GM18520 (cell line): ENCODE data around the gene CABP4.

Experiments used
- ATAC-seq: cut with Tn5 transposase; IDR thresholded peaks from one replicate; pipeline ENCODE4 v1.9.1; 2021; ENCODE audit not compliant: unreplicated experiment

CABP4 gene

DNA sequence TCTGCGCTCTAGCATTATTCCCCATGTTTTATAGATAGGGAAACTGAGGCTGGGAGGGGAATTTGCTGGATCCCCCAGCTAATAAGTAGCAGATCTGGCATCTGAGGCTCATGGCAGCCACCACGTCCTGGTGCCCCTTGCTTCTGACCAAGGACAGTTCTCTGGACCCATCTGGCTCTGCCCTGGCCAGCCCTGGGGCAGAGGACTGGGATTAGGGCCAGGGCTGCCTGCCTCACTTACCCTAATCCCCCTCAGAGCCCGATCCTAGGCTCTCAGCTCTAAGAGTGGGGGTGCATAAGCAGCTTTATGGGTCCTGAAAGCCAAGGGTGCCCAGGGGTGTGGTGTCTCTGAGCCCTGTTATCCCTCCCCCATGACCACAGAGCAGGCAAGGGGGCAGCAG, at the start of gene CABP4:
TSS of gene CABP4 (plus strand) at position 301 of the 400 bp plus-strand sequence. CDS start at position 371, 70 bp downstream.
- ATAC-seq = no peak

DNA sequence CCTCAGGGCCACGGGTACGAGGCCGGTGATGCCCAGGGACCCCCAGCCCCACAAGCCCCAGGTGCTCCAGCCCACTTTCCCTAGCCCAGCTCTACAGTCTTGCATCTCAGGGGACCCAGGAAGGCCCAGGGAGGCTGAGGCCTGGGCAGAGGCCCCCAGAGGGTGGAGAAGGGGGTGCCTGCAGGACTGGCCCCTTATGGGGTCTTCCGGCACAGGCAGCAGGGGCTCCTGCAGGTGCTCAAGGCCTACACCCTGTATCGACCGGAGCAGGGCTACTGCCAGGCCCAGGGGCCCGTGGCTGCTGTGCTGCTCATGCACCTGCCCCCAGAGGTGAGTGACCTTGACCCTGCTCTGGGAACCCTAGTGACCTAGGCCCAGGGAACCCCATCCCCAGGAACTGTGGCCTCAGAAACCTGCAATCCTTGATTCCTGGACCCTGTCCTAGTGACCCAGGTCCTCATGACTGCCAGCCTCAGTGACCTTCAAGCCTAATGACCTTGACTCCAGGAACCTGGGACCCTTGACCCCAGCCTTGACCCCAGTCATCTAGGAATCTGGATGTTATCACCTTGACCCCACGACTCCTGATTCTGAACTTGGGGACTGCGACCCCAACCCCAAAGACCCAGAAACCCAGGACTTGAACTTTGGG, 49.3 kb upstream of the CABP4 start:
- no peak for ATAC-seq

DNA sequence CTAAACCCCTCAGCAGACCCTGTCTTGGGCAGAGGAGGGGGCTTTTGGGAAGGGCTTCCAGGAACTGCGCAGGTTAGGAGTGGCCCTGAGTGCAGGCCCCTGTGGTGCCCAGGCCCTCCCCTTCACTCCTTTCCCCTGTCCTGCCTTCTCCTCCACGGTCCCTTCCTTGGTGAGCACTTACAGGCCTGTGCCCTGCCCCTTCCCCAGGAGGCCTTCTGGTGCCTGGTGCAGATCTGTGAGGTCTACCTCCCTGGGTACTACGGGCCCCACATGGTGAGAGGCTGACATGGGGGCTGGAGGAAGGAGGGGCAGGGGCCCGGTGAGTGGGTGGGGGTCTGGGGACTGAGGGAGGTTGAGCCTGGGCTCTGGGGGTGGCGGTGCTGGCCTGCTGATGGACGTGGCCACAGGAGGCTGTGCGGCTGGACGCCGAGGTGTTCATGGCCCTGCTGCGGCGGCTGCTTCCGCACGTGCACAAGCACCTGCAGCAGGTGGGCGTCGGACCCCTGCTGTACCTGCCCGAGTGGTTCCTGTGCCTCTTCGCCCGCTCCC, 48.7 kb upstream of the CABP4 start:
- ATAC-seq = no peak

DNA sequence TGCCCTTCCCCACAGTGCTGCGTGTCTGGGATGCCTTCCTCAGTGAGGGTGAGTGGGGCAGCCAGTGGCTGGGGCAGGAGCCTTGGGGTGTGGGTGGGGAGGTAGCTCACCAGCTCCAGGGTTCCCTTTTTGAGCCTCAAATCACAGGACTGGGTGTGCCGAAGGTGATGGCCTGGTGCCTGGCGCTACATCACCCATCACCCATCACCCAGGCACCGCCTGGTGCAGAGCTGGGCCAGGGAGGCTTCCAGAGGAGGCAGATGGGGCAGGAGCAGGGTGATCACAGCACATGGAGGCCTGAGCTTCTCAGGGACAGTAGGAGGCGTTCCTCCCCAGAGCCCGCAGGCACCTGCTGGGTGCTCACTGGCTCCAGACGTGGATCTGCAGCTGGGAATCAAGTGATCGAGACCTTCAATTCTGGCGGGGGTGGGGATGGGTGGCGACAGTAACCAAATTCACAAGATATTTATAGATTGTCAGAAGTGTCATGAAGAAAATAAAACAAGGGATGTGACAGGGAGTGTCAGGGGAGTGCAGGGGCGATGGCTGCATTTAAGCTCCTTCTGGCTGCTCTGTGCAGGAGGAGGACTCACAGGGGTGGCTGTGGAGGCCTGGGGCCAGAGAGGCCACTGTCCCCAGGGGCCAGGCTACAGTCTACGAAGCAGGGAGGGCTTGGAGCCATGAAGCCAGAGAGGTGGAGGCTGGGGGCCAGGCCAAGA, 48.0 kb upstream of the CABP4 start:
- ATAC-seq = no peak

DNA sequence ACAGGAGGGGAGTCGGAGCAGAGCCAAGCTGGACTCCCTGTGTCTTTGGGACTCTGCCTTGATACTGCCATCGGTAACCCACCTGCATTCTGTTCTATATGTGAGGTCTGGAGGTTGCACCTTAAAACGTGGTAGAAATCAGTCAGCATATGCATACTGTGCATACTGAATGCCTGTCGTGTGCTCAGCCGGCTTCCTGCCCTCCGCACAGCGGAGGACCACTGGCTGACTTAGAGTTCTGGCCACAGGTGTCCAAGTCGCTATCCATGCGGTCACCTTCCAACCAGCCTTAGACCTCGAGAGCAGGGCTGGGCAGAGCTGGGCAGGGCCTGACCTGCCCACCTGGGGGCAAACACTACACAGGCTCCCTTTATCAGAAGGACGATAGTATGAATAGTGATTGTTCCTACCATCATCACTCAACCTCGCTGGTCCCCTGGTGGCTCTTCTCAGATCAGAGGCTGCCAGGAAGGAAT, 47.4 kb upstream of the CABP4 start:
- no peak for ATAC-seq

DNA sequence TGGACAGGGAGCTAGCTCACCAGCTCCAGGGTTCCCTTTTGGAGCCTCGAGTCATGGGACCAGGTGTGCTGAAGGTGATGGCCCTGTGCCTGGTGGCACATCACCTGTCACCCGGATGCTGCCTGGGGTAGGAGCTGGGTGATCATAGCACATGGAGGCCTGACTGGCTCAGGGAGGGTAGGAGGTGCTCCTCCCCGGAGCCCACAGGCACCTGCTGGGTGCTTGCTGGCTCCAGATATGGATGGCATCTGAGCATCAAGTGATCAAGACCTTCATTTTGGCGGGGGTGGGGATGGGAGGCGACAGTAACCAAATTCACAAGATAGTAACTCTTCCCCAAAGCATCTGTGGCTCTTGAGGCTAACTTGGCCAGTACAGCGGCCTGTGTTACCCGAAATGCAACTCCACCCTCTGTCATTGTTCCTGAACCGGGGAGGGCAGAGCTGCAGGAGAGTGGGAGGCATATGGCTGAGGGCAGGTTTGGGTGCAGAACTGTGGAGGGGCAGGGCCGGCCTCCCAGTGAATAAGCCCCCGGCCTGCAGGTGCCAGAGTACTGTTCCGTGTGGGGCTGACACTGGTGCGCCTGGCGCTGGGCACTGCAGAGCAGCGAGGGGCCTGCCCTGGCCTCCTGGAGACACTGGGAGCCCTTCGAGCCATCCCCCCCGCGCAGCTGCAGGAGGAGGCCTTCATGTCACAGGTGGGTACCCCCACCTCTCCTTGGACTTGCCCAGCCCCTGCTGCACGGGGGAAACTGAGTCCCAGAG, 46.5 kb upstream of the CABP4 start:
- ATAC-seq = no peak

DNA sequence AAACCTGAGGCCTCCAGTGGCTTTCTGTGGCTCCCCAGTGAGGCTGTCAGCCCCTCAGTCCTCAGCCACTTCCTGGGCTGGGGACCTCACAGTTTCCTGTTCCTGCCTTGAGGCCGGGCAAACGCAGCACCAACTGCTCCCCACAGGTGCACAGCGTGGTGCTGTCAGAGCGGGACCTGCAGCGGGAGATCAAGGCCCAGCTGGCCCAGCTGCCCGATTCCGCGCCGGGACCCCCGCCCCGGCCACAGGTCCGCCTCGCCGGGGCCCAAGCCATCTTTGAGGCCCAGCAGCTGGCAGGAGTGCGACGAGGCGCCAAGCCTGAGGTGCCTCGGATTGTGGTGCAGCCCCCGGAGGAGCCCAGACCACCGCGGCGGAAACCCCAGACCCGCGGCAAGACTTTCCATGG, 45.9 kb upstream of the CABP4 start:
- no peak for ATAC-seq

DNA sequence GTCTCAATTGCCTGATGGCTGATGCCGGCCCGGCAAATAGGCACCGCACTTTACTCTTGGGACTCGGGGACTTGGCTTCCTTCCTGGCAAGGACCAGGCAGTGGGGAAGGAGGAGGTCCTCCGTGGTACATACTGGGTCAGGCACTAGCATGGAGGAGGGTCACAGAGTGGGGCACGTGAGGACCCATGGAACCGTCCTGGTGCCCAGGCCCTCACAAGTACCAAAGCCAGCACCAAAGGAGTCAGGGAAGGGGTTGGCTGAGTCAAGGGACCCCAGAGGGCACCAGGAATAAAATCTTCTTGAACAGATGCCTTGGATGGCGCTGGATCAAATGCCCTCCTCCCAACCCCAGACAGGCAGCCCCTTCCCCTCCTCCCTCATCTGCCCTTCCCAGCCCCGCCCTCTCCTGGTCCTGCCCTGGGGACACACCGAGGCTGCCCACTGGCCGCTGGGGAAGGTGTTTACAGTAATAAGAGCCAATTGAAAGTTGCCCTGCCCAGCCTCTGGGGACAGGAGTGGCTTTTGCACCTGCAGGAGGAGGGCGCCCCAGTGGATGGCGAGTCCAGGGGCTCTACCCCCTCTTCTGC, 45.3 kb upstream of the CABP4 start:
- ATAC-seq = no peak

DNA sequence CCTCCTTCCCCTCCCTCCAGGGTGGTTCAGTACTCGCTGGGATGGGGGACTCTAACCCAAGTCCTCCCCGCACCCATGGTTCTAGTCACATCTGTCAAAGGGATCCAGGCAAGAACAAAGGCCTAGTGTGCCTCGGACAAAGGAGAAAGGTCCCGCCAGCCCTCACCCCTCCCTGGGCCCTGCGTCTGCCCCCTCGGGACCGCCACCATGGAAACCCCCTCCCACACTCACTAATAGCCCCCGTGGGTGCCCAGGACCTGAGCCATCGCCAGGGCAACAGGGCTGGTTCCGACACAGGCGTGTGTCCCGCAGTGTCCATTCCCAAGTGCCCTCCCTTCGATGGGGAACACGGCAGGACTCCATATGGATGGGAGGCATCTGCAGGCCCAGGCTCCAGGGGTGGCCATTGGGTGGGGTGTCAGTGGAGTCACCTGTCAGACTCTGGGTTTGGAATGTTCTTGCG, 44.8 kb upstream of the CABP4 start:
- no peak for ATAC-seq

DNA sequence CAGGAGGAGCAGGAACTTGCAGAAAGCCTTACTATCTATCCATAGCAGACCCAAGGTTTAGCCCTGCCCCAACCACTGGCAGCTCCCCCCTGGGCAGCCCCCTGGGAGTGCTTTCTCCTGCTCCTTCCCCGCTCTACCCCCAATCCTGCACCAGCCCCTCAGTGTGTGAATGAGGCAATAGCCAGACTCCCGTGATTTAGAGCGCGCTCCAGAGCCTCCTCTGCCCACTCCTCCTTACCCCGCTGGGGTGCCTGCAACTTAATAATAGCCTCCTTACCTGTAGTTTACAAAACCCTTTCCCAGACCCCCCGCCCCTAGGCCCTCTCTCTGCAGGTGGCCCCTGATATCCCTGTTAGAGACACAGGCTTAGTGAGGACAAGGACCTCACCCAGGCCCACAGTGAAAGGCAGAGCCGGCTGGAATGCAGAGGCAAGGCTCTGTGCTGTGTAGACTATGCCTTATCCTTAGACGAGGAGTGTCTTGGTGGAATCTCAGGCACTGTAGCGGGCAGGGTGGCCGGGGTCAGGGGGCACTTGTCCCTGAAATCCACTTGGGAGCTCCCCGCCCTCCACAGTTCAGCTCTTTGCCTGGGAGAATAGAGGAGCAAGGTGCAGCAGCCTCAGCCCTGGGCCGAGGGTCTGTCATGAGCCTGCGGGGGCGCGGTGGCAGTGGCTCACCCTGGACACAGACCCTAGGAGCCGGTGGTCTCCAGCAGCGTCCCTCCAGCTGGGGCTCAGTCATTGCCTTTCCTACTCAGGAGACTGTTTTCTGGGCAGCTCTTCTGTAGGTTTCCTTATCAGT, 44.0 kb upstream of the CABP4 start:
- ATAC-seq = no peak

DNA sequence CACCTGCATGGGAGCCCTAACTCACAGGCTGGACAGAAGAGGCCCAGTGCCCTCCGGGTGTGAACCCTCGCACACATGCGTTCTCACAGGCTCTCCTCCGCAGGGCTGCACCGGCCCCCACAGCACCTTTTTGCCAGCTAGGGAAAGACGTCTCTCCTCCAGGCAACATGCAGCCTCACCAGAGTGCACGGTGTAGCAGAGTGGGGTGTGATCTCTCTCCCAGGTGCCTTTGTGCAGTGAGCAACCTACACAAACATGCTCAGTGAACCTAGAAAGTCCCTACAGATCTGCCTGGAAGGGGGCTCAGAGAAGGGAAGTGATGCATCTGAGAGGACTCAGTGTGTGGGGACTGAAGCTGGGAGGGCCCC, 43.4 kb upstream of the CABP4 start:
- ATAC-seq = no peak

DNA sequence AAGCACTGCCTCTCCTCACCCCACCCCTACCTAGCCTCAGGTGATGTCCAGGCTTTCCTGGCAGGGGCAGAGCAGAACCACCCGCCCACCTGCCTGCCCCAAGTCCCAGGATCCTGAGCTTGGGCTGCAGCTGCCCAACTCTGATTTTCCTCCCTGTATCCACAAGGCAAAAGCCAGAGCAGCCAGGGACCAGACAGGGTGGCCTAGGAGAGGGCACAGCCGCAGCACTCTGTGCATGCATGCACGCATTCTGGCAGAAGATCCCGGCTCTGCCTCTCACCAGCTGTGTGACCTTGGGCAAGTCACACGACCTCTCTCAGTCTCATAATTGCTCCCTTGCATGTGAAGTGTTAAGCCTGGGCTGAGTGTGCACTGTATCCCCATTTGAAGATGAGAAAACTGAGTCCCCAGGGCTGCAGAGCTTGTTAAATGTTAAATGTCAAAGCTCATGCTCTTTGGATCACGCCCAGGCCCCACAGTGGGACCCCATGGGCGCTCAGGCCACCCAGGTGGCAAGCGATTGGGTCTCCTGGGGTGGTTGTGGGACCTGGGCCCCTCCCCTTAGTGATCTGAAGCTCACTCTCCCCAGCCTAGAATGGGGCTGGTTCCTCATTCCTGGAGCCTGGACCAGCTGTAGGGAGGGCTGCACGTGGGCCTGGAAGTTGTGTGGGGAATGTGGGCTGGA, 42.5 kb upstream of the CABP4 start:
- ATAC-seq = no peak

DNA sequence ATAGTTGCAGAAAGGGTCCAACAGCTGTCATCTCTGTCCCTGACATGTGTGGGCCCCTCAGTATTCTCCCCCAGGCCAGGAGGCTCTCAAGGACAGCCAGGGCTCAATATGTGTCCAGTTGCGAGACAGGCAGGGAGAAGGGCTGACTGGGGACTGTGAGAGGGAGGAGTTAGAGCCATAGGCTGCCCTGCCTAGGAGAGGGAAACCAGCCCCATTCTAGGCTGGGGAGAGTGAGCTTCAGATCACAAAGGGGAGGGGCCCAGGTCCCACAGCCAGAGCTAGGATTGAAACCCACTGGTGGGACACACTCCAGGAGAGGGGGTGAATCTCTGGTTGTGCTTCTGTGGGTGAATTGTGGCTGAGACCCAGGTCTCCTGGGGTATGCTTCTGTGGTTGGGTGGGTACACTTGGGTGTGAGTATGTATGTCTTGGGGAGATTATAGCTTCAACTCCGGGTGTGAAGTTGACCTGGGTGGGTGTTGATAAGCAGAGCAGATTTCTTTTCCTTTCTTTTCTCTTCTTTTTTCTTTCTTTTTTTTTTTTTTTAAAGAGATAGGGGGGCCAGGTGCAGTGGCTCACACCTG, 41.8 kb upstream of the CABP4 start:
- no peak for ATAC-seq

DNA sequence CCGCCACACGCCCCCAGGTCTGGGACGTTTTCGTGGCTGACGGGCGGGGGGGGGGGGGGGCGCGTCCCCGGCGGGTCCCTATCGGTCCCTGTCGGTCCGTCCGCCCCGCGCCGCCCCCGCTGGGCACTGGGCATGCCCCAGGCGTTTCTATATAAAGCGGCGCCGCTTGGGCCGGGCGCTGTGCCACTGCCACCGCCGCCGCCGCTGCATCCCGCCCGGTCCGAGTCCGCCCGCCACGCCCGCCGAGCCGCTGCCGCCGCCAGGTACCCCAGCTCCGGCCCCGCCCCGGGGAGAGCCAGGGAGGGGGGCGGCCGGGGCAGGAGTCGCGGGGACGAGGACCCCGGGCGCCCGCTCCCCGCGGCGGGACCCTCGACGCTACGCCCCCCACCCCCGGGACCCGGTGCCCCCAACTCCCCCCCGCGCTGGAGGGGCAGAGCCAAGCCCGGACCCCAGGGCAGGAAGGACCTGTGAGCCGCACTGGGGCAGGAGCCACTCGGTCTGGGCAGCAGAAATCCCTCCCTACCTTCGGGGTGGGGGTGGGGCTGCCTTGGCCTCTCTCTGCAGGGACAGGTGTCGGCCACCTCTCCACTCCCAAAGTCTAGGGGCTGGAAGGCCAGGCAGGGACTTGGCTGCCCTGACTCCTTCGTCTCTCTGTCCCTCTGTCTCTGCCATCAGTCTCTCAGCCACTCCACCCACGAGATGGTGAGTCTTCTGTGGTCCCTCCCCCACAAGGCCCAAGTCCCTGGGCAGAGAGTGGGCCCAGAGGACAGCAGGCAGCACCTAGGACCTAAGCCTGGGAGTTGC, 39.5 kb upstream of the CABP4 start, which contains the start of gene CARNS1:
TSS of gene CARNS1 (plus strand) at position 178 of the 804 bp plus-strand sequence. CDS start at position 700, 522 bp downstream.
- ATAC-seq = no peak

DNA sequence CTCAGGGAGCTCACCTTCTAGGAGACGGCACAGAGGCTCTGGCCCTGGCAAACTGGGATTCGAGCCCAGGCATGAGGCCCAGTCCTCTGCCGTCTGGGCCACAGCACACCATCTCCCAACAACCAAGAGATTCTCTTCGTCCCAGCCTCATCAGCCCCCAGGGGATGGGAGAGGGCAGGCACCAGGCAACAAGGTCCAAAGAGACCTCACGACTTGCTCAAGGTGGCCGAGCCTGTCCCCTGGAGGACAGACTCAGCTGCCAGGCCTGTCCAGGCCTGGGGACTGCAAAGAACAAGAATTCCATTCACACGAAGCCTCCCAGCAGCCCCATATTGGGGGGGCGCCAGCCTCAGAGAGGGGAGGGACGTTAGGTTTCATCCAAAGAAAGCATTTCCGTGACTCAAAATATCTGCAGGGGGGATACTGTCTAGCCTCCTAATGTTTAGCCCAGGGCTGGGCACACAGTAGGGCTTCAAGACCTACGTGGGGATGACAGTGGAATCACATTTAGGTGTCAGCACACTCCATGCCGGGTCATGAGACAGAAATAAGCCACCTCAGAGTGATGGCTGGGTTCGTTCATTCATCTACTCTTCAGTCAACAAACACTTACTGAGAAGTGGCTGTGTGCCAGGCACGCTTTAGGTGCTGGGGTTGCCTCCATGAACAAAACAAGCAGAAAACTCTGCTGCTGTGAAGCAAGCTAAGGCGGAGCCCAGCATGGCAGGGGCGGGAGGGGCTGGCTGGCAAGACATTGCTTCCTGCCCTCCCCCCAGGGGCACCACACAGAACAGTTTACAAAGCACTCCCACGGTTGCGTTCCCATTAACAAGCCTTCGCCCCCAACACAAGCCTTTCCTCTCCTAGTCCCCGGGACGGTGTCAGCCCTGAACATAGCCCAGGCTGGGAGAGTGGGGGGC, 38.5 kb upstream of the CABP4 start:
- ATAC-seq = no peak

DNA sequence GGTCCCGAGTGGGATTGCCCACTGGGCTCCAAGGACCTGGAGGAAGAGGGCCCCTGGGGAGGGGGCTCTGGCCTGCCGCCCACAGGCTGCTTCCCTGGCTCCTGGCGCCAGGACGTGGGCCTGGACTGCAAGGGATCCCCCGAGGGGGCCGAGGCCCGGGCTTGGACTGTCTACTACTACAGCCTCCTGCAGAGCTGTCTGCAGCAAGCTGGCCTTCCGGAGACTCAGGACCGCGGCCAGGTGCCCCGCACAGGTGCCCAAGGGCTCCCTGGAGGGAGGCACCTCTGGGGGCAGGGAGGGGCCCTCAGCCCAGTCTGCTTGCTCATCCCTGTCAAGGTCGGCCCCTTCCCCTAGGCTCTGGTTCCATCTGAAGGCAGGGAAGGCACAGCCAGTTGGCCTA, 37.7 kb upstream of the CABP4 start:
- no peak for ATAC-seq

DNA sequence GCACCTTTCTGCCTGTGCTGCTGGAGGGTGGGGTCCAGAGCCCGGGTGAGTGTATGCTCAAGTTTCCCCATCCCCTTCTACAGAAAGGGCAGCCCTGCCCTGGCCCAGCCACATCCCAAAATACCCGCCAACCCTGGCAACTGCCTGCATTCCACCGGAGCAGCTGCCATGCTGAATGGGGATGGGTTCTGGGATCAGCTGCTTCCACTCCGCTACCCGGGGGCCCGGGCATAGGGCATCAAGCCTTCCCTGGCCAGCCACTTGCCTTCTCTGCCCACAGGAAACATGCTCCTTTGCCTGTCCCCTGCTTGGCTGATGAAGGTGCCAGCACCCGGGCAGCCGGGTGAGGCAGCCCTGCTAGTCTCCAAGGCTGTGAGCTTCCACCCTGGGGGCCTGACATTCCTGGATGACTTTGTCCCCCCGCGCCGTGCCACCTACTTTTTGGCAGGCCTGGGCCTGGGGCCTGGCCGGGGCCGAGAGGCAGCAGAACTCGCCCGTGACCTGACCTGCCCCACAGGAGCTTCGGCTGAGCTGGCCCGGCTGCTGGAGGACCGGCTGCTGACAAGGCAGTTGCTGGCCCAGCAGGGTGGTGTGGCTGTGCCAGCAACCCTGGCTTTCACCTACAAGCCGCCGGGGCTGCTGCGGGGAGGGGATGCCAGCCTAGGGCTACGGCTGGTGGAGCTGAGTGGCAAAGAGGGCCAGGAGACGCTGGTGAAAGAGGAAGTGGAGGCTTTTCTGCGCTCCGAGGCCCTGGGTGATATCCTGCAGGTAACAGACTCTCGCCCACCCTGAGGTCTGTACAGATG, 36.5 kb upstream of the CABP4 start:
- no peak for ATAC-seq
